Measurements from ENCODE around the gene HECTD1.
A peak's percentile ranks its signal among the peaks of the same experiment; 100 is the strongest.
"Not testable (repeated sequence)": the region's sequence is repeated elsewhere in the genome, so short reads cannot be mapped to it uniquely, and the experiment has no call there.

Gene HECTD1

DNA sequence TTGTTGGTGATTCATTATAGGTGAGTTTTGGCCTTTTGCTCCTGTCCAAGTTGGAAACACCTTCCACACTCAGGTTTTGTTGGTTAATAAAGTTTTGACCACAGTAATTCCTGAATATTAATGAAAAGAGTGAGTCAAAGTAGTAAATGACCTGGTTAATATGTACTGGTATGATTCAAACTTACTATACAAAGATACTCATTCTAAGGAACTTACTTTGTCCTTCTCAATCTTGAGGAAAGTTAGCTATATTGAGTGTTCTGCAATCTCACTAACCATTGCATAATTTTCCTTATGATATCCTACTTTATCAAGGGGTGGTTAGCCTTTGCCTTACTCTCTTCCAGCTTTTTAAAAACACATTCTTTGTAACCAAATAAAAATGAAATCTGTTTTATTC lies 20.9 kb upstream of the HECTD1 start:
- no peak for DNase-seq (ENCODE audit: low read depth)

DNA sequence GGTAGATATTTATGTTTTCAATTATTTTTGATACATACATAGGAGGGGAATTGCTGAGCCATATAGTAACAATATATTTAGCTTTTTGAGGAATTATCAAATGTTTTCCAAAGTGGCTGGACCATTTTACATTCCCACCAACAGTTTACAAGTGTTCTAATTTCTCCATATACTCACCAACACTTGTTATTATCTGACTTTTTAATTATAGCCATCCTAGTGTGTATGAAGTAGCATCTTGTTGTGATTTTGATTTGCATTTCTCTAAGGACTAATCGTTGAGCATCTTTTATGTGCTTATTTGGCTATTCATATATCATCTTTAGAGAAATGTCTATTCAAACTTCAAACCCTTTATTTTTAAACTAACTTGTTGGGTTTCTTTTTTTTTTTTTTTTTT lies 17.2 kb upstream of the HECTD1 start:
- DNase-seq (ENCODE audit: low read depth) = no peak

DNA sequence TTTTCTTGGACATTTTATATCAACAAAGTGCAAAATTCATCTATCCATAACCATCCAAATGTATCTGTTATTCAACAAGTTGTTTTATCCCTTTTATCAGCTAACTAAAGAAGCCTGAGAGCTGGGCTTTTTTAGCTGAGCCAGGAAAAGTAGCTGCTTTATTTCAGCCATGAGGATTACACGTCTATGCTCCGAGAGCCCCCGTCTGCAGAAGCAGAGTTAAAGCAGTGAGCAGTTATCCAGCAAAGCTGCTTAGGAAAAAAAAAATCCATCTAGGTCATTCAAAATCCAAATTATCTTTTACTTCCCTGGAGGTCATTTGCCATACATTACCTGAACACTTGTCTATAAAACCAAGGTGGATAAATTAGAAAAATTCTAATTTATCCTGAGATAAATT lies 15.7 kb upstream of the HECTD1 start:
- DNase-seq (ENCODE audit: low read depth) = no peak

DNA sequence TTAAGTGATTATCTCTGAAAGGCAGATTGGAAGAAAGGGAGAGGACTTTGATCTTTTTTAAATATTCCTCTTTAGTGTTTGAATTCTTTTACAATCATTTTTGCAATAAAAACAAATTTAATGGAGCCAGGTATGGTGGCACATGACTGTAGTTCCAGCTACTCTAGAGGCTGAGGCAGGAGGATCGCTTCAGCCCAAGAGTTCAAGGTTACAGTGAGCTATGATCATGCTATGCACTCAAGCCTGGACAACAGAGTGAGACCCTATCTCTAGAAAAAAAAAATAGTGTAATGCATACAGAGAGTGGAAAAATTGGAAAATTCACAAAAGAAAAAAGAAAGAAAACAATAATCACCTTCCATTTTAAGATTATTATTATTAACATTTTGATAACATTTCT lies 15.2 kb upstream of the HECTD1 start:
- DNase-seq (ENCODE audit: low read depth) = no peak

DNA sequence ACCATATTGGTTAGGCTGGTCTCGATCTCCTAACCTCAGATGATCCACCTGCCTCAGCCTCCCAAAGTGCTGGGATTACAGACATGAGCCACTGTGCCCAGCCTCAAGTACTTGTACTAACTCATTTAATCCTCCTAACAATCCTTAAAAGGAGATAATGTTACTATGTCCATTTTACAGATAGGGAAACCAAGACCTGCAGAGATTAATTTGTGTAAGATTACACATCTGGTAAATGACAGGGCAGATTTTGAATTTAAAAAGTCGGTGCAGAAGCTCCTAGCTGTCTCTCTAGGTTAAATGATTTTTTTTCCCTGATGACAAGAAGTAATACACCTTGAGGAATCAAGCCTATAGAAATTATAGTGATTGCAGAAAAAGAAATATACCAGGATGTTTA lies 13.7 kb upstream of the HECTD1 start:
- DNase-seq (ENCODE audit: low read depth) = no peak

DNA sequence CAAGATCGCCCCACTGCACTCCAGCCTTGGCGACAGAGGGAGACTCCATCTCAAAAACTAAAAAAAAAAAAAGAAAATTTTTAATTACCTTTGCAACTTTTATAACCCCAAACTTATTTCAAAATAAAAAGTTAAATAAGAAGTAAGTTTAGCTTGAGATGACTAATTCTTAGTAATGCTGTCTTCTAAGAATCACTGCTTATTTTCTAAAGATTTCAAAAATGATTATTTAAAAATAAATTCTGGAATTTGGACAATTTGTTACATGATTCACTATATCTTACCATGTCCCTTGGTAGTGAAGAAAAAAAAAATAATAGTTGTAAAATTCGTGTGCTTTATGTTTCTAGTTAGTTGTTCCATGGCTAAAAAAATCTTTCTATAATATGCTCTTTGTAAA lies 11.6 kb upstream of the HECTD1 start:
- no peak for DNase-seq (ENCODE audit: low read depth)

DNA sequence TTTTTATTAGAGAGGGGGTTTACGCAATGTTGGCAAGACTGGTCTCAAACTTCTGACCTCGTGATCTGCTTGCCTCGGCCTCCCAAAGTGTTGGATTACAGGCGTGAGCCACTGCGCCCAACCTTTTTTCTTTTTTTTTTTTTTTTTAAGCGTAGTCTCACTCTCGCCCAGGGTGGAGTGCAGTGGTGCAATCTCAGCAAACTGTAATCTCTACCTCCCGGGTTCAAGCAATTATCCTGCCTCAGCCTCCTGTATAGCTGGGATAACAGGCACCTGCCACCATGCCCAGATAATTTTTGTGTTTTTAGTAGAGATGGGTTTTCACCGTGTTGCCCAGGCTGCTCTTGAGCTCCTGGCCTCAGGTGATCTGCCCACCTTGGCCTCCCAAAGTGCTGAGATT lies 8.8 kb upstream of the HECTD1 start:
- DNase-seq (ENCODE audit: low read depth) = no peak

DNA sequence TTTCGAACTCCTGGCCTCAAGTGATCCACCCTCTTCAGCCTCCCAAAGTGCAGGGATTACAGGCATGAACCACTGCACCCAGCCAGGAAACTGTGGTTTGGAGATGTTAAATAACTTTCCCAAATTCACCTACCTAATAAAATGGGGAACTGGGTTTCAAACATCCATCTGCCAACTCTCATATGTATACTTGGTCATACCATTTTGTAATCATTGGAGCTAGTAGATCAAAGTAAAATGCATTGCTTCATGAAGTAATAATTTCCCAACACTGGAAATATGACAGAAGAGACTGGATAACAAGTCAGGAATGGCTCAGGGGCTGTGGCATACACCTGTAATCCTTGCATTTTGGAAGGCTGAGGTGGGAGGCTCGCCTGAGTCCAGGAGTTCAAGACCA lies 5.3 kb upstream of the HECTD1 start:
- DNase-seq (ENCODE audit: low read depth) = no peak

DNA sequence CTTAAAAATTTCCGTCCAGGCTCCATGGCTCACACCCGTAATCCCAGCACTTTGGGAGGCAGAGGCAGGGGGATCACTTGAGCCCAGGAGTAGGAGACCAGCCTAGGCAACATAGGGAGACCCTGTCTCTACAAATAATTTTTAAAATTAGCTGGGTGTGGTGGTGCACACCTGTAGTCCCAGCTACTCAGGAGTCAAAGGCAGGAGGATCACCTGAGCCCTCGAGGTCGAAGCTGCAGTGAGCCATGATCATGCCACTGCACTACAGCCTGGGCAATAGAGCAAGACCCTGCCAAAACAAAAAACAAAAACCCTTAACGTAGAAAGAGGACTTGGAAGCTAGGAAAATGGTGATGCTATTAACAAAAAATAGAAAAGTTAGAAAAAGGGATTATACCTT lies 2.0 kb upstream of the HECTD1 start:
- no peak for DNase-seq (ENCODE audit: low read depth)

DNA sequence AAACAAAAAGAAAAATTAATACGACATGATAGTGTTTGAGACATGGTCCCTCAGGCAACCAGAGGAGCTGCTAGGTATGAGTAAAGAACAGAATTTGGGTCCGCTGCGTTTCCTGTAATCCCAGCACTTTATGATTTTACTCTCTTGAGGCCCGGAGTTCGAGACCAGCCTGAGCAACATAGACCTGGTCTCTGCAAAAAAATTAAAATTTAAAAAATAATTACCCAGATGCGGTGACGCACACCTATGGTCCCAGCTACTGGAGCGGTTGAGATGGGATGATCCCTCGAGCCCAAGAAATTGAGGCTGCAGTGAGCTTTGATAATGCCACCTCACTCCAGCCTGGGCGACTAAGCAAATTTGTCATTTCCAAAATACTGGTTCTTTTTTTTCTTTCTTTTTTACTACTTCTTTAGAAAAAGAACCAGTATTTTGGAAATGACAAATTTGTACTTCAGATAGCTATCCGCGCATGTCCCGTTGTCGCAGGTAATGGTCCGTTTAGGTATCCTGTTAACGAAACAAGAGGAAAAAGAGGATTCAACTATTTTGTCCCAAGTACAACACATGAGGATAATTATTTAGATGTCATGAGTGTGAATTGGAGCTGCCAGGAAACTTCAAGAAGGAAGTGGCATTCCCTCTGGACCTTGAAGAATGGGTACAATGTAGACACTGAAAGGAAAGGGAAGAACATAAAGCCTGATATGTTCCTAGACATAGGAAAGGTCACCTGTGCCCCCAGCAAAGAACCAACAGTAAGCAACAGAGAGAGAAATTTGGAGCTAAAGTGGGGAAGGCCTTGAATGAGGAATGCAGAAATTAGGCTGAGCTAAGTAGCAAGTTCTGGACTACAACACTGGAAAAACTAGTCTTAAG lies 1.2 kb upstream of the HECTD1 start:
- no peak for DNase-seq (ENCODE audit: low read depth)

DNA sequence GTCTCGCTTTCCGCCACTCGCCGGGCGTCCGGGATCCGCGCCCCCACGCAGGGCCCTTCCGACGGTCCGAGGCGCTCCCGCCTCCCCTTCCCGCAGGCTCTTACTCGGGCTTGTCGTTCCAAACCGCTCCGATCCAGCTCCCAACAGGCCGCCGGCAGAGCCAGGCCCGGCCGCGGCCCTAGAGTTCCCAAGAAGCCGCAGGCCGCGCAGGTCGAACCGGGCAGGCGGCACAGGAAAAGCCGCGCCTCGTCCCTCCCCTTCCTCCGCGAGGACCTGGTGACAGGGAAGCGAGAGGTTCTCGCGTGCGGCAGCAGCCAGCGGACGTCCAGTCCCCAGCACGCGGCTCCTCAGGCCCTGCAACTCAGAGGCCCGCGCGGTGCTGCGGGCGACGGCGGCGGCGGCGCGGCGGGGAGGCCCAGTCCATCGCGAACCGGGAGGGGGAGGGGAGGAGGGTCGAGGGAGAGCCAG lies 272 bp downstream of the HECTD1 start:
- no peak for DNase-seq (ENCODE audit: low read depth)

DNA sequence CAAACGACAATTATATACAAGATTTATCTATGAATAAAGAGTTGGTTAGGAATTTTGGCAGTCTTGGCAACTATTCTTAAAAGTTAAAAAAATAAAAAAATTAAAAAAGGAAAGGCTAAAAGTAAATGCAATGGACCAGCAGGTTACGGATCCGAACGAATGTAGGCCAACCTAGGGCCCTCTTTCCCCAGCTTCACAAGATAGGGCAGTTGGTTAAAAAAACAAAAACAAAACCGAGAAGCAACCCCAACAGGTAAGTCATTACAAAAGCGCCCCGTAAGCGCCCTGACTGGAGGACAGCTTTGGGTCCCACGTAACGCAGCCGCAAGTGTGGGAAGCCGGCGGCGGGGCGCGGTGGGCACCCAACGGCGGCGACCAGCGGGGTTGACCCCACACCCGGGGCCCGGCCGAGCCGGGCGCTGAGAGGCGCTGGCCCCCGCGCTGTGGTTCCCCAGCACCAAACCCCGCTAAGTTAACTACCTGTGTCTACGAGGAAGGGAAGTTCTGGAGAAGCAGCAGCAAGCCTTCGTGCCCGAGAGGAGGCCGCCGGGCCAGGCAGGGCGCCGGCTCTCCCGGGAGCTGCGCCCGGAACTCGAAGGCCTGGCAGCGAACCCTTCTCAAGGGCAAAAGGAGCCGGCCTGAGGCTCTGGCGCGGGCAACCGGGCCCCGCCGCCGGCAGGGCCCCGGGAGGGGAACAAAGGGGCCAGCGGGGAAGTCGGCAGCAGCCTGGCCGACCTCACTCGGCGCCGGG lies 882 bp downstream of the HECTD1 start:
- DNase-seq (ENCODE audit: low read depth) = peak; percentile 19

DNA sequence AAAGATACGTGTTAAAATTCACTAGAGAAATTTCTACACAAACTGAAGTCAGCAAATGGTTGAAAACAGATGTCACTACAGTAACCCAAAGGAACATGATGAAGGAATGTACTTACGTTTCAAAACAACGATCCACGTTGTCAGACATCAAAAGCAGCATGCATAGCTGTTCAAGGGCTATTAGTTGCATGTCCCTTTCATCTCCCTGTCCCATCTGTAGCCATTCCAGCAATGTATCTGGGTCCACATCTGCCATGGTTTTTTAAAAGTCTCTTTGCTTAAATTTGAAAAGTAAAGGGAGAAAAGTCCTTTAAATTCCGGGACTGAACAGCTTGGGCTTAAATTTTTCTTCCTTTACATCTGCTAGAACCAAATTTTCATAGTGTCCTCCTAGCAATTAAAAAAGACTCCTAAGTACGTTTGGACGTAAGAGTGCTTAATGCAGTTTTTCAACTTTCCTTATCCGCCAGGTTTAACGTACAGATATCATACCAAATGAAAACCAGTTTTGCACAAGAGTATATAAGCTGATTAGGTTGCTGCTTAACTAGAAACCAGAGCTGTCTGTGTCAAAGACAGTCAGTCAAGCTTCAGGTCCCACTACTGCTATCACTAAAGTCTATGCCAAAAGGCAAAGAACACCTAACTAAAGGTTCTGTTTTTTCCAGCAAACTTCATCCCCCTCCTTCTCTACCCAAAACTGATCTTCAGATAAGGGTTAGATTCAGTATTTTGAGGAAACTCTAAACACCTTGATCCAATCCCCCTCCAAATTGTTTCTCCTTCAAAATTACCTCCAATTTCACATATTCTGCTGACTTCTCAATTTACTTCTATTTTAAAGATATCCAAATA lies 1.7 kb downstream of the HECTD1 start:
- DNase-seq (ENCODE audit: low read depth) = no peak

DNA sequence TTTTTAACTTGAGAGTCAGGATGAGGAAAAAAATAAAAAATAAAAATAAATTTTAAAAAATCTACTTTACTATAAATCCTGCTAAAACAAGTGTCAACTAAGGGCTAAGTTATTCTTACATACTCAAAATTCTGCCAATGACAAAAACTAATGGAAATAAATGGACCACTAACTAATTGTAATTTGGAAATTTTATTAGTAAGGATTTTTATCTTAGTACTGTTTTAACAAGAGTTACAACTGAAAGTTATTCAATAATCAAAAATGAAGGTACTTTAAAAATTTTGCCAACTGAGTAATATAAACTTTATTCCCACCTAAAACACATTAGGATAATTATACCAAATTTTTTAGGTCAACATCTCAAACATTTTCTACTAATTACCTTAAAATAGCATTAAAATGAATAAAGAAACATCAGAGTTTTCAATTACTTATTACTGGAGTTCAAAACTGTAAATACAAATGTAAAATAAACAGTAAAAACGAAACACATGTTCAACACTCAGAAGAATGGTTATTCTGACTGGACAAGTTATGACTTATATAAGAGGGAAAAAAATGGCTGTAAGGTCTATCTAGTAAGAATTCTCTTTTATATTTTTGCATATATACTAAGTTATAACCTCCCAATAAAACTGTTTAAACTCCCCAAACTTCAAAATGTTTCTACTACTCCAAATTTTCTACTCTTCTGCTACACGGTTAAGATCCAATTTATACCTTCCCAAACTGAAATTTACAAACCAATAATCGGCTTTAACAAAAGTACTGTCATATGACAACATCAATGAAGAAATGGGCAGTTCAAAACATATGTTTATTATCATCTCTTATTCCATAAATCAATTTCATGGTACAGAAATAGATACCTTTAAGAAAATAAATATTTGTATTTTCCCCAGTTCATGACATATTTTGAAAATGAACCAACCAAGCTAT lies 2.7 kb downstream of the HECTD1 start:
- no peak for DNase-seq (ENCODE audit: low read depth)

DNA sequence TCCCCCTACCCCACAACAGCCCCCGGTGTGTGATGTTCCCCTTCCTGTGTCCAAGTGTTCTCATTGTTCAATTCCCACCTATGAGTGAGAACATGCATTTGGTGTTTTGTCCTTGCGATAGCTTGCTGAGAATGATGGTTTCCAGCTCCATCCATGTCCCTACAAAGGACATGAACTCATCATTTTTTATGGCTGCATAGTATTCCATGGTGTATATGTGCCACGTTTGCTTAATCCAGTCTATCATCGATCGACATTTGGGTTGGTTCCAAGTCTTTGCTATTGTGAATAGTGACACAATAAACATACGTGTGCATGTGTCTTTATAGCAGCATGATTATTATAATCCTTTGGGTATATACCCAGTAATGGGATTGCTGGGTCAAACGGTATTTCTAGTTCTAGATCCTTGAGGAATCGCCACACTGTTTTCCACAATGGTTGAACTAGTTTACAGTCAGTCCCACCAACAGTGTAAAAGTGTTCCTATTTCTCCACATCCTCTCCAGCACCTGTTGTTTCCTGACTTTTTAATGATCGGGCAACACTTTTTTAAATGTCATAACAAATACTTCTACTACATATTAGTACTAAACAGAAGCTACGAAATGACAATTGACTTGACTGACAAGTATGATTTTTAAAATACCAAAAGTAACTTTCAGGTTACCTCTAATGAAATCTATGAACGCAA lies 3.5 kb downstream of the HECTD1 start:
- DNase-seq (ENCODE audit: low read depth) = not testable (repeated sequence)

DNA sequence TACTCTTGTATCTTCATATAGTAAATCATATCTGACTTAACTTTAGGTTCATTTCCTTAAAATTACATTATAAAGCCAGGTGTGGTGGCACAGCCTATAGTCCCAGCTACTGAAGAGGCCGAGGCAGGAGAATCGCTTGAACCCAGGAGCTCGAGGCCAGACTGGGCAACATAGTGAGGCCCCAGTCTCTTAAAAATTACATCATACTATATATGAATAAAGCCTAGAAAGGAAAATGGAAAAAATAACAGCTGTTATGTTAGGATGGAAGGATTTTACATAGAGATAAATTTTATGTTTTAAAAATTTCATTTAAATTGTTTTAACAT lies 4.2 kb downstream of the HECTD1 start:
- no peak for DNase-seq (ENCODE audit: low read depth)

DNA sequence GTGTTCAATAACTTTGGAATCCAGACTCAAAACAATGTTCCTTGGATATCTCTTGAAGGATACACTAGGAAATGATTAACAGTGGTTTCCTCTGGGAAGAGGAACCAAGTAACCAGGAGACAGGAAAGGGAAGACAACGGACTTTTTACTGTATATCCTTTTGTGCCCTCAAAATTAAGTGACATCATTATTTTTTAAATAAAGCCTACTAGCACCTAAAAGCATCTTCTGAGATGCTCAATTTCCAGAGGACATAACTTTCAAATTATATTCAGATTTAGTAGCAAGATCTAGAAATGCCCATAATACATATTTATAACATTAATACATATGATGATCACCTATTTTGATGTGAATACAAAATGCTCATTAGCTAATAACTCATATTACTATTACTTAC lies 6.5 kb downstream of the HECTD1 start:
- no peak for DNase-seq (ENCODE audit: low read depth)

DNA sequence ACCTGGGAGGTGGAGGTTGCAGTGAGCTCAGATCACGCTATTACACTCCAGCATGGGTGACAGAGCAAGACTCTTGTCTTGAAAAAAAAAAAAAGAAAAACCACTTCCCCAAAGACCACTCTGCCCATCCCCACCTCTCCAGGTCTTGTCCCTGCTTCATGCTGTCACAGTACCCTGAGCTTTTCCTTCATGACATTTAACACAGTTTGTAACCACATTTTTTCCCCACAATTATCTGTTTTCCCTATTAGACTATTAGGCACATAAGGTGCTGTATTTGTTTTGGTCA lies 6.9 kb downstream of the HECTD1 start:
- DNase-seq (ENCODE audit: low read depth) = no peak

DNA sequence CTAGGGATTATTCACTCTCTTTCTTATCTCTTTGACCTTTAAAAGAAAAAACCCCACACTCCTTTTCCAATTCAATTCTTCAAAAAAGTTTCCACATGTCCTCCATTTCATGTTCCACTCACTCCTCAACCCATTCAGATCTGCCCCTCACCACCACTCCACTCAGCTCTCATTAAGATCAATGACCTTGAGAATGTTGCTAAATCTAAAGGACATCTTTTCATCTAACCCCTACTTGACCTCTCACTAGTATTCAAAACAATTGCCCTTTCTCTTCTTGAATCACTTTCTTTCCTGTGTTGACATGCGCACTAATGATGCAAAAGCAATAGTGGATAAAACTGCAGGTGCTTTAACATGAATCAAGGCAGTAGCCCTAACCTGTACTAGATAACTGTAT lies 9.9 kb downstream of the HECTD1 start:
- DNase-seq (ENCODE audit: low read depth) = no peak

DNA sequence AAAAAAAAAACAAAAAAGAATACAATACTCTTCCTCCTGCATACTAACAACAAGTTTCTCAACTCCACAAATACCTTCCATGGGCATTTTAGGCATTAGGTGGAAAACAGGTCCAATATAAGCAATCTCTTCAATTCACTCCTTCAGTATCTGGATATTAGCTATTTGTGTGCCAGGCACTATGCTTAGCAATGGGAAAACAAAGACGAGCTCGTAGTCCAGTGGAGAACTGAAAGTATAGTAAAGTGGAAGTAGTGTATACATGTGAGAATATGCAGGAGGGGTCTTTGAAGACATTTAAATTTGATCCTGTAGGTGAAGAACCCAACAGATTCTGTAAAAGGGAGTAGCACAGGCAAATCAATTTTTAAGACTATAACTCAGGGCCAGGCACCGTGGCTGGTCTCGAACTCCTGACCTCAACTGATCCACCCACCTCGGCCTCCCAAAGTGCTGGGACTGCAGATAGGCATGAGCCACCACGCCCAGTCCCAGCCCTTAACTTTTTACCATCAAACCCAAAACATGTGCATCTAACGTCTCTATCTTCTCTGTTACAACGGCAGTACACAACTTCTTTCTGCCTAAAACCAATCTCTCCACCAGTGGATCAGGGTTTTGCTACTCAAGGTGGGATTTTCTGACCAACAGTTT lies 10.6 kb downstream of the HECTD1 start:
- no peak for DNase-seq (ENCODE audit: low read depth)

DNA sequence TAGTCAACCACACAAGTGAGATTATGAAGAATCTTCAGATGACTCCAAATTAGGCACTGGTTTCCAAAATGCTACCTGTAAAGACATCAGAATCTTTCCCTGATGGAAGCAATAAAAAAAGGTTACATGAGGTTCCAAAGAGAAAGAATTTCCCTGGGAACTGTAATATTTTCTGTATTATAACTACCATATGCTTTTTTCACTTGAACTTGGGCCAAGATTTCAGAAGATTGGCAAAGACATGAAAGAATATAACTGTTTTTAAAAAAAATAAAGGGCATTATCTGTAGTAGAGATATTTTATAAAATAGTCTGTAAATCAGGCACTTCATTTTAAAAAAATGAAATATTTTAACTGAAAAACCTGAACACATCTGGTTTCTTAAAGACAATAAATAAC lies 12.9 kb downstream of the HECTD1 start:
- no peak for DNase-seq (ENCODE audit: low read depth)

Measured in T follicular helper cell (primary cell).